Effector memory CD8-positive, alpha-beta T cell (primary cell): ENCODE data around the gene LY86.

ENCODE experiments used
- ATAC-seq: fragments of 150-1000 bp; cut with Tn5 transposase; replicated peaks from 2 replicates; pipeline ENCODE4 v1.10.0; 2021; ENCODE audit warnings: mild to moderate bottlenecking, moderate library complexity
- DNase-seq, 3 experiments: peaks; one replicate each; pipeline ENCODE4 v3.0.0; 2021
- H3K27ac Mint-ChIP-seq, 2 donors: one replicate each; pipeline ENCODE4 v1.8.0; 2022; ENCODE audit warnings: mild to moderate bottlenecking in 2 of 2, mixed read lengths in 2 of 2, moderate library complexity in 2 of 2
- H3K27me3 Mint-ChIP-seq, 2 donors: one replicate each; pipeline ENCODE4 v1.8.0; 2022; ENCODE audit warnings: mixed read lengths in 2 of 2
- H3K36me3 Mint-ChIP-seq: one replicate; pipeline ENCODE4 v1.8.0; 2022; ENCODE audit warnings: mild to moderate bottlenecking, moderate library complexity, mixed read lengths; ENCODE audit not compliant: insufficient read depth
- H3K4me1 Mint-ChIP-seq, 2 donors: one replicate each; pipeline ENCODE4 v1.8.0; 2022; ENCODE audit warnings: low read depth in 2 of 2, mixed read lengths in 2 of 2
- H3K4me3 Mint-ChIP-seq, 2 donors: one replicate each; pipeline ENCODE4 v1.8.0; 2022; ENCODE audit warnings: mild to moderate bottlenecking in 2 of 2, mixed read lengths in 2 of 2, moderate library complexity in 2 of 2
- H3K9me3 Mint-ChIP-seq, 2 donors: one replicate each; pipeline ENCODE4 v1.8.0; 2022; ENCODE audit warnings: mixed read lengths in 2 of 2

LY86 gene

GRCh38 chr6:6559994-6560570 is 28.4 kb upstream of the LY86 start:
- no peak for ATAC-seq

DNA sequence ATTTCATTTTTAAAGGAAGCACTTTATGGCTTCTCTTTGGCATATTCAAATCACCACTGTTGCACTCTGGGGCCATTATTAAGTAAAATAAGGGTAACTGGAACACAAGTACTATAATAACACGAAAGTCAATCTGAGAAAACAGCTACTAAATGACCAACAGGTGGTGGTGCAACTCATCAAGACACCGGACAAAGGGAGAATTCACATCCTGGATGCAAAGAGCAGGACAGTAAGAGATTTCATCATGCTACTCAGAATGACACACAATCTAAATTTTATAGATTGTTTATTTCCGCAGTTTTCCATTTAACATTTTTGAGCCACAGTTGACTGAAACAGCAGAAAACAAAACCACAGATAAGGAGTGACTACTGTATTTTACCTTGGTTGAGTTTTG is 27.6 kb upstream of the LY86 start:
- Mint-ChIP-seq H3K4me3 (no peak overlapping the region), H3K36me3 (peaks cover 2% of the 10 kb centered on the region), H3K9me3 (no peaks in the 10 kb centered on the region), H3K27me3 (peaks cover 16 to 57% of the 10 kb centered on the region in 2 donors), H3K4me1 (peaks cover 0 to 2% of the 10 kb centered on the region in 2 donors), H3K27ac (no peak overlapping the region)
- DNase-seq = no peak
- ATAC-seq = no peak

More at GRCh38 chr6:6559994-6560570, 28.4 kb upstream of the LY86 start:
- no peak overlapping the region for H3K4me3 Mint-ChIP-seq
- no peaks in the 10 kb centered on the region for H3K9me3 Mint-ChIP-seq
- H3K4me1 Mint-ChIP-seq = peaks cover 0 to 2% of the 10 kb centered on the region in 2 donors
- peaks cover 20 to 51% of the 10 kb centered on the region in 2 donors for H3K27me3 Mint-ChIP-seq
- H3K27ac Mint-ChIP-seq = no peak overlapping the region
- H3K36me3 Mint-ChIP-seq = peaks cover 2% of the 10 kb centered on the region
- no peak for DNase-seq

DNA sequence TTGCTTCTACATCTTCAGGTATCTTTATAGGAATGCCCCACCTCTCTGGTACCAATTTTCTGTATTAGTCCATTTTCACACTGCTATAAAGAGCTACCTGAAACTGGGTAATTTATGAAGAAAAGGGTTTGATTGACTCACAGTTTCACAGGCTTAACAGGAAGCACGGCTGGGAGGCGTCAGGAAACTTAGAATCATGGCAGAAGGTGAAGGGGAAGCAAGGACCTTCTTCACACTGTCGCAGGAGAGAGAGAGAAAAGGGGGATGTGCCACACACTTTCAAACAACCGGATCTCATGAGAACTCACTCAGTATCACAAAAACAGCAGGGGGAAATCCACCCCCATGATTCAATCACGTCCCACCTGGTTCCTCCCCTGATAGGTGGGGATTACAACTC is 24.4 kb upstream of the LY86 start:
- ATAC-seq (no peak), DNase-seq (no peak)
- Mint-ChIP-seq H3K9me3 (no peaks in the 10 kb centered on the region), H3K4me3 (no peak overlapping the region), H3K36me3 (no peaks in the 10 kb centered on the region), H3K27me3 (peaks cover 21 to 58% of the 10 kb centered on the region in 2 donors), H3K27ac (no peak overlapping the region), H3K4me1 (no peaks in the 10 kb centered on the region)

- no peak overlapping the region for H3K27ac Mint-ChIP-seq
- no peaks in the 10 kb centered on the region for H3K4me1 Mint-ChIP-seq
- ATAC-seq (no peak), DNase-seq (no peak)
- no peaks in the 10 kb centered on the region for H3K9me3 Mint-ChIP-seq
- H3K27me3 Mint-ChIP-seq = peaks cover 24 to 63% of the 10 kb centered on the region in 2 donors
- no peak overlapping the region for H3K4me3 Mint-ChIP-seq
- H3K36me3 Mint-ChIP-seq = no peaks in the 10 kb centered on the region
Measured at GRCh38 chr6:6565069-6565468, 23.5 kb upstream of the LY86 start.

DNA sequence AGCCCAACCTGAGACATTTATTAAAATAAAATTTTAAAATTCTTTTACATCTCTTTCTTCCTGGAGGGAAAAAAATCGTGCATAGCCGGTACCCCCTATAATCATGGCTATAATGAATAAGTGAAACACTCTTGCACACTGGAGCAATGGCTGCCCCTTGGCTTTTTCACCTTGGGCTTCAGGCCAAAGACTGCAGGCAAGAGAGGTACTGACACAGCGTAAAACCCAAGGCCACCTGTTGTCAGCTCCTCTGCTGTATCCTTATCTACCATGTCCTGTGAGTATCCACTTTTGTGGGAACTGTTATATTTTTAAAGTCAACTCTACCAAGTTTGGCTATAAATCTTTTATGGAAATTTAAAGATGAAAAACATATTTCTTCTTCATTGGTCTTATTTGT is 23.0 kb upstream of the LY86 start:
- no peak overlapping the region for H3K27ac Mint-ChIP-seq
- no peaks in the 10 kb centered on the region for H3K9me3 Mint-ChIP-seq
- no peaks in the 10 kb centered on the region for H3K4me1 Mint-ChIP-seq
- H3K4me3 Mint-ChIP-seq = no peak overlapping the region
- H3K27me3 Mint-ChIP-seq = peaks cover 24 to 63% of the 10 kb centered on the region in 2 donors
- ATAC-seq (no peak), DNase-seq (no peak)
- no peaks in the 10 kb centered on the region for H3K36me3 Mint-ChIP-seq

DNA sequence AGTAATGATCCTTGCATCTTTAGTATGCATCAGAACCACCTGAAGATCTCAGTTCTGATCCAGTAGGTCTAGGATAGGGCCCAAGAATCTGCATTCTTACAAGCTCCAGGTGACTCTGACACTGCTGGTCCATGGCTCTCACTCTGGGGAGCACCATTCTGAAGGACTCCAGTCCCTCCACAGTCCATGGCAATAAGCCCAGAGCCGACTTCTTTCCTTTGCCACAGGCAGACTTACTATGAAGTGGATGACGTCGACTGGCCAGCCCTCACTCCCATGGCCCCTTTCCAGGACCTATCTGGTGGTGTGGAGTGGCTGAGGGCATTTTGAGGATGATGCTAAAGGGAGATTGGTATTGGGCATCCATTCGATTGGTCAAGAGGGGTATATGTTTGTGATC is 21.8 kb upstream of the LY86 start:
- peaks cover 24 to 57% of the 10 kb centered on the region in 2 donors for H3K27me3 Mint-ChIP-seq
- no peak overlapping the region for H3K27ac Mint-ChIP-seq
- no peaks in the 10 kb centered on the region for H3K4me1 Mint-ChIP-seq
- no peaks in the 10 kb centered on the region for H3K9me3 Mint-ChIP-seq
- no peak overlapping the region for H3K4me3 Mint-ChIP-seq
- H3K36me3 Mint-ChIP-seq = no peaks in the 10 kb centered on the region
- ATAC-seq (no peak), DNase-seq (no peak)

GRCh38 chr6:6569096-6569810 is 19.3 kb upstream of the LY86 start:
- H3K36me3 Mint-ChIP-seq = no peaks in the 10 kb centered on the region
- H3K27ac Mint-ChIP-seq = no peak overlapping the region
- H3K4me1 Mint-ChIP-seq = no peaks in the 10 kb centered on the region
- H3K9me3 Mint-ChIP-seq = no peaks in the 10 kb centered on the region
- H3K27me3 Mint-ChIP-seq = peaks cover 18 to 32% of the 10 kb centered on the region in 2 donors
- H3K4me3 Mint-ChIP-seq = no peak overlapping the region
- DNase-seq (no peak), ATAC-seq (no peak)

GRCh38 chr6:6569811-6570164 is 18.7 kb upstream of the LY86 start:
- H3K4me3 Mint-ChIP-seq = no peak overlapping the region
- H3K27me3 Mint-ChIP-seq = peaks cover 16 to 27% of the 10 kb centered on the region in 2 donors
- H3K36me3 Mint-ChIP-seq = no peaks in the 10 kb centered on the region
- H3K4me1 Mint-ChIP-seq = no peaks in the 10 kb centered on the region
- DNase-seq = no peak
- no peaks in the 10 kb centered on the region for H3K9me3 Mint-ChIP-seq
- H3K27ac Mint-ChIP-seq = no peak overlapping the region
- ATAC-seq = no peak

DNA sequence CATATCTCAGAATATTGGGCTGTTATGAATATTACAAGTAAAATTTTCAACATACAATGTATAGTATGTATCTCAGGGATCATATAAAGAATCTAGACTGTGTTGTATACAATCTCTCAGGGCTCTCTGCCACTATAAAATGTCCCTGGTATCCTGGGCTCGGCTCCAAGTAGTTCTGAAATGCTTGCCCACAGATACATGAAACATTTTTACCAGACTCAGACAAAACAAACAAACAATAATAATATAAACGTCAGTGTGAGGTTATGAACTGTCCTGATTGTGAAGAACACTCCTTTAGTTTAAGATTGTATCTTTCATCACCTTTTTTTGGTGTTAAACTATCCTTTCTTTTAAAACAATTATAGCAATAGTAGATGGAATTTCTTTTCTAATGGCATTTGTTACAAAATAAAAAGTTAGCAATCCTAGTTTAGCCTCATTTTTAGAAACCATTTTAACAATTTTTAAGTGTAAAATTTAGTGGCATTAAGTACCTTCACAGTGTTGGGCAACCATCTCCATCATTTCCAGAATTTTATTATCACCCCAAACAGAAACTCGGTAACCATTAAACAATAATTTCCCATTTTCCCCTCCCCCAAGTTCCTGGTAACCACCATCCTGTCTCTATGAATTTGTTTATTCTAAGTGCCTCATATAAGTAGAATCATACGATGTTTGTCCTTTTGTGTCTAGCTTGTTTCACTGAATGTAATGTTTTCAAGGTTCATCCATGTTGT is 17.4 kb upstream of the LY86 start:
- no peak for ATAC-seq
- Mint-ChIP-seq H3K36me3 (no peaks in the 10 kb centered on the region), H3K4me1 (no peaks in the 10 kb centered on the region), H3K9me3 (no peaks in the 10 kb centered on the region), H3K27ac (no peak overlapping the region), H3K4me3 (no peak overlapping the region), H3K27me3 (peaks cover 16 to 17% of the 10 kb centered on the region in 2 donors)
- DNase-seq = no peak

DNA sequence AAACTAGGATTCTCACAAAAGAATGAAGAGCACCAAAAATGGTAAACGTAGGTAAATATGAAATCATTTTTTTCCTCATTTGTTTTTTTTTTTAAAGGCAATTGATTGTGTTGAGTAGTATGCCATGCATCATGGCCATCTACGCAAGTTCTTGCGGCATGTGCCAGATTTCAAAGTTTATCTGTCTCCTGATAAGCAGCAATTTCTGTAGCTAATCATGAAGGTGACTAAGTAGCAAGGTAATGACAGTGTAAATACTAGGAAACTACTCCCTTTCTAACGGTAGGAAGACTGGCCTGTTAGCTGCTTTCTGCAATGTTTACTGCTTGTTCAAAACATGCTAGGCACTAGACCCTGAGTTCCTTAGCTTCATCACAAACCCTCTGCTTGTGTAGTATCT is 13.4 kb upstream of the LY86 start:
- no peaks in the 10 kb centered on the region for H3K4me1 Mint-ChIP-seq
- ATAC-seq (no peak), DNase-seq (no peak)
- H3K27ac Mint-ChIP-seq = no peak overlapping the region
- H3K36me3 Mint-ChIP-seq = no peaks in the 10 kb centered on the region
- H3K9me3 Mint-ChIP-seq = peaks cover 0 to 6% of the 10 kb centered on the region in 2 donors
- H3K4me3 Mint-ChIP-seq = no peak overlapping the region
- H3K27me3 Mint-ChIP-seq = peaks cover 12% of the 10 kb centered on the region in 2 donors

DNA sequence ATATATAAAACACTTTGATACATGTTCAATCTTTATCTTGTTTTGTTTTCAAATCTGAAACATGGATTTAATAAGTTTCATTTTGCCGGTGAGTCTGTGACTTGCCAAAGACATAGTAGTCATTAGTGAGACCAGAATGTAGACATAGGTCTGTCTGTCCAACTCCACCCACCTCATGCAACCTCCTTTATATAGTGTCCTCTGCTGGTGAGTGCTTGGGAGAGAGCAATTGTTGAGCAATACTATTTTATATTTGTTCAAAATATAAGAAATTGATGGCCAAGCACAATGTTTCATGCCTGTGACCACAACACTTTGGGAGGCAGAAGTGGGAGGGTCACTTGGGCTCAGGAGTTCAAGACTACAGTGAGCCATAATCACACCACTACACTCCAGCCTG is 10.8 kb upstream of the LY86 start:
- DNase-seq (no peak), ATAC-seq (no peak)
- peaks cover 0 to 6% of the 10 kb centered on the region in 2 donors for H3K9me3 Mint-ChIP-seq
- no peaks in the 10 kb centered on the region for H3K4me1 Mint-ChIP-seq
- H3K4me3 Mint-ChIP-seq = no peak overlapping the region
- H3K27ac Mint-ChIP-seq = no peak overlapping the region
- H3K36me3 Mint-ChIP-seq = no peaks in the 10 kb centered on the region
- peaks cover 12 to 16% of the 10 kb centered on the region in 2 donors for H3K27me3 Mint-ChIP-seq

DNA sequence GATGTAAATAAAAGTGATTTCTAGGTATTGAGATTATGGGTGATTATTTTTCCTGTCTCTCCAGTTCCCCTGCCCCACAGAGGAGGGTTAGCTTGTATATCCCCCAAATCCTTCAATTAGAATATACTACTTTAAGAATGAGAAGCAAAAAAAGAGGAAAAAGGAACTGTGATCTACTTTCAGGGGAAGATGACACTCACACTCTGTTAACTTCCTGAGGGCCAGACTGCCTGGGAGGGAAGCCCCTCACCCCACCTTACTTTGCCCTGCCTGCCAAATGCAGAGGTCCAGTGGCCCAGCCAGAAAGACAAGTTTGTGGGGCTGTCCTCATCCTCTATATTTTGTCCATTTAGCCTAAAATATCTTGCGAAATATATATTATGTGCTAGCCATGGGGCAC is 9.2 kb upstream of the LY86 start:
- Mint-ChIP-seq H3K27me3 (peaks cover 12 to 16% of the 10 kb centered on the region in 2 donors), H3K36me3 (no peaks in the 10 kb centered on the region), H3K9me3 (peaks cover 0 to 6% of the 10 kb centered on the region in 2 donors), H3K4me1 (peaks cover 4% of the 10 kb centered on the region in 2 donors), H3K4me3 (no peak overlapping the region), H3K27ac (no peak overlapping the region)
- DNase-seq (no peak), ATAC-seq (no peak)

DNA sequence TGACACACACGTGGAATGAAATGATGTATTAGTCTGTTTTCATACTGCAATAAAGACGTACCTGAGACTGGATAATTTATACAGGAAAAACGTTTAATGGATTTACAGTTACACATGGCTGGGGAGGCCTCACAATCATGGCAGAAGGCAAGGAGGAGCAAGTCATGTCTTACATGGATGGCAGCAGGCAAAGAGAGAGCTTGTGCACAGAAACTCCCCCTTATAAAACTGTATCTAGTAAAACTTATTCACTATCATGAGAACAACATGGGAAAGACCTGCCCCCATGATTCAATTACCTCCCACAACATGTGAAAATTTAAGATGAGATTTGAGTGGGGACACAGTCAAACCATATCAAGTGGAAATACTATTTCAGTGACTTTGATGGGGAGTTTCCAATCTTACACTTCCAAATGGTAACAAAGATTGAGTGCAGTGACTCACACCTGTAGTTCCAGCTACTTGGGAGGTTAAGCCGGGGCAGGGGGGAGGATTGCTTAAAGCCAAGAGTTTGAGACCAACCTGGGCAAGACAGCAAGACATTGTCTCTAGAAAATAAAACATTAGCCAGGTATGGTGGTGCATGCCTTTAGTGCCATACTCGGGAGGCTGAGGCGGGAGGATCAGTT is 8.2 kb upstream of the LY86 start:
- Mint-ChIP-seq H3K36me3 (no peaks in the 10 kb centered on the region), H3K9me3 (peaks cover 0 to 6% of the 10 kb centered on the region in 2 donors), H3K4me1 (peaks cover 4% of the 10 kb centered on the region in 2 donors), H3K27ac (no peak overlapping the region), H3K27me3 (peaks cover 12 to 16% of the 10 kb centered on the region in 2 donors), H3K4me3 (no peak overlapping the region)
- ATAC-seq = no peak
- DNase-seq = no peak
